GM23338 (cell line): ENCODE results near the gene ADIRF.

Experiments
- CREB1 ChIP-seq: fragments of 250-450 bp; sonication (Bioruptor Pico); IDR thresholded peaks from 2 replicates; pipeline ENCODE4 v1.5.0; 2020; ENCODE audit warnings: low read depth, mild to moderate bottlenecking, moderate library complexity
- EZH2 ChIP-seq: fragments of 200-600 bp; sonication (generic); IDR thresholded peaks from one replicate; pipeline ENCODE4 v1.8.0; 2017; ENCODE audit warnings: antibody characterized with exemption, mild to moderate bottlenecking, low read depth; ENCODE audit not compliant: unreplicated experiment
- EZH2phosphoT487 ChIP-seq: fragments of 200-600 bp; sonication (generic); IDR thresholded peaks from one replicate; pipeline ENCODE4 v1.8.1; 2018; ENCODE audit warnings: antibody characterized with exemption; ENCODE audit not compliant: unreplicated experiment
- POLR2AphosphoS5 ChIP-seq: IDR thresholded peaks from 2 replicates; pipeline ENCODE4 v1.6.1; 2016; ENCODE audit warnings: antibody characterized with exemption, low read depth
- STAT1 ChIP-seq: IDR thresholded peaks from one replicate; pipeline ENCODE4 v1.6.1; 2016; ENCODE audit warnings: antibody characterized with exemption; ENCODE audit not compliant: unreplicated experiment
- ZNF114 ChIP-seq: fragments of 250-450 bp; sonication (Bioruptor Pico); IDR thresholded peaks from 2 replicates; pipeline ENCODE4 v1.5.0; 2020; ENCODE audit warnings: mild to moderate bottlenecking, moderate library complexity
- TF ChIP-seq, protein P1 (sequence below): IDR thresholded peaks from one replicate; pipeline ENCODE4 v1.6.1; 2018; ENCODE audit warnings: antibody characterized with exemption; ENCODE audit not compliant: unreplicated experiment
- TF ChIP-seq, protein P2 (sequence below), 2 experiments: fragments of 200-600 bp in 1 of 2; sonication (generic) in 1 of 2; conservative IDR thresholded peaks; 2 replicates each; pipeline versions ENCODE4 v1.5.1 to v1.6.1; 2016 to 2017; ENCODE audit warnings: antibody characterized with exemption in 2 of 2, low read depth in 2 of 2, mild to moderate bottlenecking in 2 of 2, moderate library complexity in 1 of 2

- TF ChIP-seq EZH2phosphoT487 (no peak), CREB1 (CRISPR knock-in tag) (no peak), EZH2 (no peak), POLR2AphosphoS5 (no peak), STAT1 (no peak), ZNF114 (CRISPR knock-in tag) (no peak)
- TF ChIP-seq, protein P1, sequence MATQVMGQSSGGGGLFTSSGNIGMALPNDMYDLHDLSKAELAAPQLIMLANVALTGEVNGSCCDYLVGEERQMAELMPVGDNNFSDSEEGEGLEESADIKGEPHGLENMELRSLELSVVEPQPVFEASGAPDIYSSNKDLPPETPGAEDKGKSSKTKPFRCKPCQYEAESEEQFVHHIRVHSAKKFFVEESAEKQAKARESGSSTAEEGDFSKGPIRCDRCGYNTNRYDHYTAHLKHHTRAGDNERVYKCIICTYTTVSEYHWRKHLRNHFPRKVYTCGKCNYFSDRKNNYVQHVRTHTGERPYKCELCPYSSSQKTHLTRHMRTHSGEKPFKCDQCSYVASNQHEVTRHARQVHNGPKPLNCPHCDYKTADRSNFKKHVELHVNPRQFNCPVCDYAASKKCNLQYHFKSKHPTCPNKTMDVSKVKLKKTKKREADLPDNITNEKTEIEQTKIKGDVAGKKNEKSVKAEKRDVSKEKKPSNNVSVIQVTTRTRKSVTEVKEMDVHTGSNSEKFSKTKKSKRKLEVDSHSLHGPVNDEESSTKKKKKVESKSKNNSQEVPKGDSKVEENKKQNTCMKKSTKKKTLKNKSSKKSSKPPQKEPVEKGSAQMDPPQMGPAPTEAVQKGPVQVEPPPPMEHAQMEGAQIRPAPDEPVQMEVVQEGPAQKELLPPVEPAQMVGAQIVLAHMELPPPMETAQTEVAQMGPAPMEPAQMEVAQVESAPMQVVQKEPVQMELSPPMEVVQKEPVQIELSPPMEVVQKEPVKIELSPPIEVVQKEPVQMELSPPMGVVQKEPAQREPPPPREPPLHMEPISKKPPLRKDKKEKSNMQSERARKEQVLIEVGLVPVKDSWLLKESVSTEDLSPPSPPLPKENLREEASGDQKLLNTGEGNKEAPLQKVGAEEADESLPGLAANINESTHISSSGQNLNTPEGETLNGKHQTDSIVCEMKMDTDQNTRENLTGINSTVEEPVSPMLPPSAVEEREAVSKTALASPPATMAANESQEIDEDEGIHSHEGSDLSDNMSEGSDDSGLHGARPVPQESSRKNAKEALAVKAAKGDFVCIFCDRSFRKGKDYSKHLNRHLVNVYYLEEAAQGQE = no peak
- TF ChIP-seq, protein P2, sequence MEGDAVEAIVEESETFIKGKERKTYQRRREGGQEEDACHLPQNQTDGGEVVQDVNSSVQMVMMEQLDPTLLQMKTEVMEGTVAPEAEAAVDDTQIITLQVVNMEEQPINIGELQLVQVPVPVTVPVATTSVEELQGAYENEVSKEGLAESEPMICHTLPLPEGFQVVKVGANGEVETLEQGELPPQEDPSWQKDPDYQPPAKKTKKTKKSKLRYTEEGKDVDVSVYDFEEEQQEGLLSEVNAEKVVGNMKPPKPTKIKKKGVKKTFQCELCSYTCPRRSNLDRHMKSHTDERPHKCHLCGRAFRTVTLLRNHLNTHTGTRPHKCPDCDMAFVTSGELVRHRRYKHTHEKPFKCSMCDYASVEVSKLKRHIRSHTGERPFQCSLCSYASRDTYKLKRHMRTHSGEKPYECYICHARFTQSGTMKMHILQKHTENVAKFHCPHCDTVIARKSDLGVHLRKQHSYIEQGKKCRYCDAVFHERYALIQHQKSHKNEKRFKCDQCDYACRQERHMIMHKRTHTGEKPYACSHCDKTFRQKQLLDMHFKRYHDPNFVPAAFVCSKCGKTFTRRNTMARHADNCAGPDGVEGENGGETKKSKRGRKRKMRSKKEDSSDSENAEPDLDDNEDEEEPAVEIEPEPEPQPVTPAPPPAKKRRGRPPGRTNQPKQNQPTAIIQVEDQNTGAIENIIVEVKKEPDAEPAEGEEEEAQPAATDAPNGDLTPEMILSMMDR (conservative IDR thresholded peaks at IDR 0.05; ENCODE audit: low read depth in 2 of 2) = no peak
Observed at GRCh38 chr10:86931872-86932271, 36.4 kb upstream of the ADIRF start.
